Measurements from ENCODE around the gene ENTREP1.

- TF ChIP-seq CTCF (IDR thresholded peaks at IDR 0.05) = no peak
- no peak for TF ChIP-seq EZH2 (IDR thresholded peaks at IDR 0.05; ENCODE audit: borderline replicate concordance, insufficient read depth, low read depth, low read length, poor library complexity, severe bottlenecking)
Observed at GRCh38 chr9:69307446-69308205, 17.4 kb upstream of the ENTREP1 start.
